ENCODE results near the gene SPATA4. TPM values are rescaled to one million over a fixed set of nuclear protein-coding genes. Genes with fewer than 3 reads are reported as not detected.

Gene SPATA4
- 0.15 and 0.23 TPM in 2 replicates for total RNA-seq (ENCODE audit: low replicate concordance)

GRCh38 chr4:176195184-176195978 lies at the start of gene SPATA4:
SPATA4 (minus strand) TSS chr4:176195585; CDS start chr4:176195562, 23 bp downstream.

Other genes starting within 250 kb of the SPATA4 start
- 0.15 and 2.9 TPM in 2 replicates for gene WDR17, start 129.7 kb downstream of the SPATA4 start, total RNA-seq (ENCODE audit: low replicate concordance)
- gene ASB5, start 73.6 kb upstream of the SPATA4 start, total RNA-seq (ENCODE audit: low replicate concordance): 0.30 and 0.35 TPM in 2 replicates
- gene SPCS3, start 124.4 kb upstream of the SPATA4 start, total RNA-seq (ENCODE audit: low replicate concordance): 88.7 and 94.0 TPM in 2 replicates

All from smooth muscle cell of the coronary artery (primary cell).